Measurements from ENCODE around the gene ERI3. TPM values are rescaled to one million over a fixed set of nuclear protein-coding genes. Genes with fewer than 3 reads are reported as not detected.

ERI3 gene
- total RNA-seq, 1 donor from 2014 or later = 96.1 TPM

DNA sequence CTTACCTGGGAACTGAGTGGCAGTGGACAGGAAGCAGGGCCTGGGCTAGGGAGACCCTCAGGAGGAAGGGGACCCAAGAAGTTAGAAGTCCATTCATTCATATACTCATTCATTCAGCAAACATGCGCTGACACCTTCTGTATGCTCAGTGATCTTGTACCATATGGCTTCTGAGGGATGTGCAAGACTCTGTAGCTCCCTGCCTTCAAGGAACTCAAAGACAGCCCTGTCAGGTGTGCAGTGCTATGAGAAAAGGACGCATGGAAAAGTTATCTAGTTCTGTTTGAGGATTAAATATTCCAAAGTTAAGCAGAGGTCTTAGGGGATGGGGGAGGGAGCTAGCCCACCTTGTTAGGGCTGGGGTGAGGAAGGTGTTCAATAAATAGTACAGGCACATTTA, 129.3 kb downstream of the ERI3 start:
- DNase-seq (ENCODE audit: low spot score, unreplicated experiment) = no peak
- TF ChIP-seq, protein P1, sequence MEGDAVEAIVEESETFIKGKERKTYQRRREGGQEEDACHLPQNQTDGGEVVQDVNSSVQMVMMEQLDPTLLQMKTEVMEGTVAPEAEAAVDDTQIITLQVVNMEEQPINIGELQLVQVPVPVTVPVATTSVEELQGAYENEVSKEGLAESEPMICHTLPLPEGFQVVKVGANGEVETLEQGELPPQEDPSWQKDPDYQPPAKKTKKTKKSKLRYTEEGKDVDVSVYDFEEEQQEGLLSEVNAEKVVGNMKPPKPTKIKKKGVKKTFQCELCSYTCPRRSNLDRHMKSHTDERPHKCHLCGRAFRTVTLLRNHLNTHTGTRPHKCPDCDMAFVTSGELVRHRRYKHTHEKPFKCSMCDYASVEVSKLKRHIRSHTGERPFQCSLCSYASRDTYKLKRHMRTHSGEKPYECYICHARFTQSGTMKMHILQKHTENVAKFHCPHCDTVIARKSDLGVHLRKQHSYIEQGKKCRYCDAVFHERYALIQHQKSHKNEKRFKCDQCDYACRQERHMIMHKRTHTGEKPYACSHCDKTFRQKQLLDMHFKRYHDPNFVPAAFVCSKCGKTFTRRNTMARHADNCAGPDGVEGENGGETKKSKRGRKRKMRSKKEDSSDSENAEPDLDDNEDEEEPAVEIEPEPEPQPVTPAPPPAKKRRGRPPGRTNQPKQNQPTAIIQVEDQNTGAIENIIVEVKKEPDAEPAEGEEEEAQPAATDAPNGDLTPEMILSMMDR (IDR thresholded peaks at IDR 0.05; ENCODE audit: unreplicated experiment) = no peak
- H3K36me3 Mint-ChIP-seq (ENCODE audit: insufficient read depth) = peaks cover 25% of the 10 kb centered on the region
- H3K27ac Mint-ChIP-seq = no peak overlapping the region
- H3K27me3 Mint-ChIP-seq = no peaks in the 10 kb centered on the region
- H3K4me3 Mint-ChIP-seq (ENCODE audit: low read depth) = no peak overlapping the region
- H3K9me3 Mint-ChIP-seq (ENCODE audit: low read depth) = peaks cover 11% of the 10 kb centered on the region
- H3K4me1 Mint-ChIP-seq (ENCODE audit: low read depth) = no peaks in the 10 kb centered on the region

- no peak overlapping the region for H3K27ac Mint-ChIP-seq
- peaks cover 11% of the 10 kb centered on the region for H3K9me3 Mint-ChIP-seq (ENCODE audit: low read depth)
- TF ChIP-seq, protein P1 (IDR thresholded peaks at IDR 0.05; ENCODE audit: unreplicated experiment) = no peak
- H3K4me3 Mint-ChIP-seq (ENCODE audit: low read depth) = no peak overlapping the region
- peaks cover 8% of the 10 kb centered on the region for H3K4me1 Mint-ChIP-seq (ENCODE audit: low read depth)
- no peaks in the 10 kb centered on the region for H3K27me3 Mint-ChIP-seq
- H3K36me3 Mint-ChIP-seq (ENCODE audit: insufficient read depth) = peaks cover 18% of the 10 kb centered on the region
- no peak for DNase-seq (ENCODE audit: low spot score, unreplicated experiment)
These were observed 131.9 kb downstream of the ERI3 start for GRCh38 chr1:44223187-44223610.

DNA sequence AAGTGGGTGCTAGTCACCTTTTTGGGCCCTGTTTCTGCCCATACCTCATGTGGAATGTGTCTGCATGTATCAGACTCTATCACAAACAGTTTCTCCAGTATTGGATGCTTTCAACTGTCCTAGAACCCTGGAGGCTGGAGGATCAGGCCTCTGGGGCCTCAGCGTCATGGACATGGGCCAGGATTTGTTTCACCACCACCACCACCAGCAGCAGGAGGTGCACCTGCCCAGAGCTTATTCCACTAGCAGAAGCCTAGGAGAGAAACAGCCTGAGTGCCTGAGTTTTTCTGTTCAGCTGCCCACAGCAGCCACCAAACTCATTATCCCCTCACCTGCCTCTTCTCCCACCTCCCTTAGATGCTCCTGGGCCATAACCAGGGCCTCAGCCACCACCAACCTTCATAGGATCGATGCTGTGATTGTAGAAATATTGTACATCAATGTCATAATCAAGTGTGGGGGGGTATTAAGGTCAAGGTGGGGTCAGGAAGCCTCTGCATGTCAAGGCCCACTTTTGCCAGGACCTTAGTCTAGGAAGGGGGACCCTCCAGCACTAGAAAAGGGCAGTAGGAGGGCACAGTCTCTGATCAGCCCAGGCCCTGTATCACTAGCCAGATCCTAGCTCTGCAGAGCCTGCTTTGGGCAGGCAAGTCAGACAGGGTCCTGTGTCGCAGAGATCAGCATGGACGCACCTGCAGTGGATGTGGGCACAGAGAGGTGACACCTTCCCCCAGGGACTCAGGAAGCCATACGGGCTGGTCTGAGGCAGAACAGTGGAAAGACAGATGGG, 132.5 kb downstream of the ERI3 start:
- Mint-ChIP-seq H3K27me3 (no peaks in the 10 kb centered on the region), H3K36me3 (ENCODE audit: insufficient read depth) (peaks cover 15% of the 10 kb centered on the region), H3K4me3 (ENCODE audit: low read depth) (no peak overlapping the region), H3K4me1 (ENCODE audit: low read depth) (peaks cover 13% of the 10 kb centered on the region), H3K27ac (peak overlapping the region; percentile 38), H3K9me3 (ENCODE audit: low read depth) (peaks cover 11% of the 10 kb centered on the region)
- TF ChIP-seq, protein P1 (IDR thresholded peaks at IDR 0.05; ENCODE audit: unreplicated experiment) = no peak
- no peak for DNase-seq (ENCODE audit: low spot score, unreplicated experiment)

DNA sequence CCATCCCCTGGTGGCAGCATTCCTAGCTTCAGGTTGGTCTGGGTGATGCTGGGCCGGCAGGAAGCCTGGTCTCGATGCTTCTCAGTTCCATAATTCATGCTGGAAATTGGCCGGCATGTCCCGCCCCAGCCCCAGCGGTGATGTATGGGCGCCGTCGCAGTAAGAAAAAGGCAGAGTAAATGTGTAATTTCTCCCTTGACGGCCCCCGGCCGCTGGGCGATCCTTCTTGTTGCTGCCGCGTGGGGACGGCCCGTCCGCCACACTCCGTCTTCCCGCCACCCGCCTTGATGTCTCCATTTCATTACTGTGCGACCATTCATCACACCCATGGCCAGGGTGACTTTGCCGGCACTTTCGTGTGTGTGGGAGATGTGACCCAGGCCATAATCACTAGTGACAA, 133.3 kb downstream of the ERI3 start:
- no peak for DNase-seq (ENCODE audit: low spot score, unreplicated experiment)
- Mint-ChIP-seq H3K36me3 (ENCODE audit: insufficient read depth) (peaks cover 12% of the 10 kb centered on the region), H3K27me3 (no peaks in the 10 kb centered on the region), H3K4me3 (ENCODE audit: low read depth) (no peak overlapping the region), H3K4me1 (ENCODE audit: low read depth) (peaks cover 19% of the 10 kb centered on the region), H3K9me3 (ENCODE audit: low read depth) (peaks cover 7% of the 10 kb centered on the region), H3K27ac (peak overlapping the region; percentile 69)
- TF ChIP-seq, protein P1 (IDR thresholded peaks at IDR 0.05; ENCODE audit: unreplicated experiment) = no peak

GRCh38 chr1:44220755-44221154, 134.3 kb downstream of the ERI3 start:
- peaks cover 5% of the 10 kb centered on the region for H3K36me3 Mint-ChIP-seq (ENCODE audit: insufficient read depth)
- peak overlapping the region; percentile 77 for H3K27ac Mint-ChIP-seq
- peaks cover 19% of the 10 kb centered on the region for H3K4me1 Mint-ChIP-seq (ENCODE audit: low read depth)
- TF ChIP-seq, protein P1 (IDR thresholded peaks at IDR 0.05; ENCODE audit: unreplicated experiment) = no peak
- H3K9me3 Mint-ChIP-seq (ENCODE audit: low read depth) = peaks cover 1% of the 10 kb centered on the region
- no peaks in the 10 kb centered on the region for H3K27me3 Mint-ChIP-seq
- DNase-seq (ENCODE audit: low spot score, unreplicated experiment) = no peak
- no peak overlapping the region for H3K4me3 Mint-ChIP-seq (ENCODE audit: low read depth)

All from progenitor cell of endocrine pancreas (in vitro differentiated cells).